Body of pancreas (tissue), 4 donors: ENCODE measurements around the gene NRCAM. TPM values are rescaled to one million over a fixed set of nuclear protein-coding genes. Genes with fewer than 3 reads are reported as not detected.

ENCODE experiments used
- ATAC-seq: fragments of 150-250 bp; one replicate; pipeline ENCODE4 v1.9.1; 2016
- DNase-seq, 4 donors: peaks; one replicate each; pipeline ENCODE4 v3.0.0-alpha.2; 2019
- H3K27ac ChIP-seq, 4 donors: fragments of 200-600 bp; sonication (generic); 1 replicate in 3 of 4; 2 replicates in 1 of 4; pipeline versions ENCODE4 v1.5.1 to v1.6.1; 2016 to 2019; ENCODE audit warnings: mild to moderate bottlenecking in 1 of 4, mixed read lengths in 1 of 4, moderate library complexity in 1 of 4
- H3K27me3 ChIP-seq, 2 donors: fragments of 200-600 bp; sonication (generic); one replicate each; pipeline ENCODE4 v1.6.0; 2016; ENCODE audit warnings: mild to moderate bottlenecking in 1 of 2
- H3K36me3 ChIP-seq, 2 donors: fragments of 200-600 bp; sonication (generic); replicated peaks in 1 of 2; 2 replicates each; pipeline ENCODE4 v1.5.1; 2016; ENCODE audit warnings: low read depth in 2 of 2; ENCODE audit not compliant: insufficient read depth in 1 of 2
- H3K4me1 ChIP-seq: fragments of 200-600 bp; sonication (generic); one replicate; pipeline ENCODE4 v1.6.0; 2016
- H3K4me3 ChIP-seq, 2 donors: fragments of 200-600 bp; sonication (generic); 1 replicate in 1 of 2; 2 replicates in 1 of 2; pipeline ENCODE4 v1.5.1; 2016 to 2019
- H3K9me3 ChIP-seq, 3 donors: fragments of 200-600 bp; sonication (generic); 1 replicate in 2 of 3; 2 replicates in 1 of 3; pipeline ENCODE4 v1.5.1; 2016
- CTCF ChIP-seq, 7 experiments: fragments of 450-650 bp in 4 of 7; fragments of 200-600 bp in 3 of 7; sonication (generic) in 3 of 7; IDR thresholded peaks; one replicate each; pipeline ENCODE4 v1.5.1; 2016 to 2019; ENCODE audit warnings: antibody characterized with exemption in 7 of 7
- POLR2A ChIP-seq, 3 donors: fragments of 450-650 bp; IDR thresholded peaks; one replicate each; pipeline ENCODE4 v1.6.1; 2016; ENCODE audit warnings: antibody characterized with exemption in 3 of 3, mild to moderate bottlenecking in 2 of 3
- WGBS, 2 donors: methylation state at CpG; one replicate each; pipeline ENCODE4 v1.1.5; 2017; 5-methylcytosine and 5-hydroxymethylcytosine counted together
- intact Hi-C: fragments of 100-400 bp; cut with DNase I; formaldehyde crosslinking; loops from one replicate; pipeline ENCODE4 v1.15.1; 2023
- total RNA-seq, 2 donors: library from RNA; depleted of rRNA; stranded (reverse); fragments of >200 nt; gene quantifications; one replicate each; pipeline ENCODE4 v1.1.0, GENCODE V29; 2016

The NRCAM gene
- total RNA-seq, 2 donors from 2014 or later = 39.4 to 49.8 TPM

- no peak for ATAC-seq
- H3K36me3 ChIP-seq = no peaks in the 10 kb centered on the region
- TF ChIP-seq CTCF (IDR thresholded peaks at IDR 0.05) (no peak), POLR2A (IDR thresholded peaks at IDR 0.05) (no peak)
- no peaks in the 10 kb centered on the region for H3K9me3 ChIP-seq
- intact Hi-C loops = no loop called here
- WGBS, 2 donors = 58 to 64% methylated on average over 7 of the region's 7 CpGs
- no peaks in the 10 kb centered on the region for H3K27me3 ChIP-seq
- H3K27ac ChIP-seq = no peak overlapping the region
- H3K4me1 ChIP-seq = peaks cover 12% of the 10 kb centered on the region
- H3K4me3 ChIP-seq = no peak overlapping the region
- no peak for DNase-seq
Observed at GRCh38 chr7:108419961-108420908, 36.0 kb downstream of the NRCAM start.

- intact Hi-C loops = no loop called here
- Histone ChIP-seq H3K27ac (no peak overlapping the region), H3K36me3 (no peaks in the 10 kb centered on the region), H3K9me3 (no peaks in the 10 kb centered on the region), H3K4me1 (peaks cover 22% of the 10 kb centered on the region), H3K27me3 (no peaks in the 10 kb centered on the region), H3K4me3 (no peak overlapping the region)
- no peak for ATAC-seq
- DNase-seq = no peak
- TF ChIP-seq CTCF (IDR thresholded peaks at IDR 0.05) (no peak), POLR2A (IDR thresholded peaks at IDR 0.05) (no peak)
- 62 to 78% methylated on average over 7 of the region's 7 CpGs for WGBS, 2 donors
Observed at GRCh38 chr7:108418946-108419345, 37.3 kb downstream of the NRCAM start.

GRCh38 chr7:108417926-108418325 is 38.3 kb downstream of the NRCAM start:
- Histone ChIP-seq H3K27me3 (no peaks in the 10 kb centered on the region), H3K9me3 (no peaks in the 10 kb centered on the region), H3K4me3 (no peak overlapping the region), H3K27ac (no peak overlapping the region), H3K4me1 (peaks cover 25% of the 10 kb centered on the region), H3K36me3 (no peaks in the 10 kb centered on the region)
- ATAC-seq = no peak
- no peak for DNase-seq
- TF ChIP-seq CTCF (IDR thresholded peaks at IDR 0.05) = no peak
- TF ChIP-seq POLR2A (IDR thresholded peaks at IDR 0.05) = no peak
- 39 to 67% methylated on average over 2 of the region's 2 CpGs for WGBS, 2 donors
- intact Hi-C loops = no loop called here

DNA sequence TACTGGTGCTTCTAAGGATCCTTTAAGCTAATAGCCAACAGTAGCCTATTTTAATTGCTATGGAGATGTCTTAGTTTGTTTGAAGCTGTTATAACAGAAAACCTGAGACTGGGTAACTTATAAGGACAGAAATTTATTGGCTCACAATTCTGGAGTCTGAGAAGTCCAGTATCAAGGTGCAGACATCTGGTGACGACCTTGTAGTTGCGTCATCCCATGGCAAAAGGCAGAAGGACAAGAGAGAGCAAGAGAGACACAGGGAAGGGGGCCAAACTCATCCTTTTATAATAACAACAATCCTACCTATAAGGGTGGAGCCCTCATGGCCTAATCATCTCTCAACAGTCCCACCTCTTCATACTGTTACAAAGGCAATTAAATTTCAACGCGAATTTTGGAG is 39.1 kb downstream of the NRCAM start:
- TF ChIP-seq POLR2A (IDR thresholded peaks at IDR 0.05) (no peak), CTCF (IDR thresholded peaks at IDR 0.05) (no peak)
- DNase-seq (no peak), ATAC-seq (no peak)
- WGBS, 2 donors = 74 to 81% methylated on average over 4 of the region's 4 CpGs
- no peaks in the 10 kb centered on the region for H3K27me3 ChIP-seq
- intact Hi-C loops = no loop called here
- H3K36me3 ChIP-seq = no peaks in the 10 kb centered on the region
- no peak overlapping the region for H3K27ac ChIP-seq
- H3K4me3 ChIP-seq = no peak overlapping the region
- peaks cover 22% of the 10 kb centered on the region for H3K4me1 ChIP-seq
- H3K9me3 ChIP-seq = no peaks in the 10 kb centered on the region
